Liver (tissue), 3 donors: ENCODE results near the gene POTEB3.
"Not testable (repeated sequence)": the region's sequence is repeated elsewhere in the genome, so short reads cannot be mapped to it uniquely, and the experiment has no call there.

Source experiments
- CTCF ChIP-seq: fragments of 150-350 bp; IDR thresholded peaks from 2 replicates; pipeline ENCODE4 v1.5.1; 2017; ENCODE audit warnings: improper control_type of control experiment, low read depth, low read length; ENCODE audit not compliant: missing input control
- EGR1 ChIP-seq, 2 donors: IDR thresholded peaks; 2 replicates each; pipeline ENCODE4 v1.6.1; 2016 to 2018; ENCODE audit warnings: antibody characterized with exemption in 2 of 2, low read depth in 2 of 2
- MAX ChIP-seq: IDR thresholded peaks from 2 replicates; pipeline ENCODE4 v1.6.1; 2016; ENCODE audit warnings: antibody characterized with exemption
- REST ChIP-seq: IDR thresholded peaks from 2 replicates; pipeline ENCODE4 v1.6.1; 2016; ENCODE audit warnings: antibody characterized with exemption, mild to moderate bottlenecking
- RXRA ChIP-seq, 2 donors: IDR thresholded peaks; 2 replicates each; pipeline ENCODE4 v1.6.1; 2017 to 2018; ENCODE audit warnings: antibody characterized with exemption in 2 of 2, mild to moderate bottlenecking in 1 of 2
- SP1 ChIP-seq: IDR thresholded peaks from 2 replicates; pipeline ENCODE4 v1.6.1; 2018; ENCODE audit warnings: antibody characterized with exemption, mild to moderate bottlenecking
- TAF1 ChIP-seq: conservative IDR thresholded peaks from 2 replicates; pipeline ENCODE4 v1.6.1; 2016; ENCODE audit warnings: antibody characterized with exemption, mild to moderate bottlenecking
- ZBTB33 ChIP-seq: IDR thresholded peaks from 2 replicates; pipeline ENCODE4 v1.6.1; 2016; ENCODE audit warnings: antibody characterized with exemption
- donor health status: healthy.
- donor health status: healthy.

GRCh38 chr15:21440399-21440798 lies at the start of gene POTEB3:
- TF ChIP-seq ZBTB33; CTCF; REST; EGR1 (IDR thresholded peaks at IDR 0.05; ENCODE audit: low read depth in 2 of 2); RXRA (IDR thresholded peaks at IDR 0.05); MAX; SP1; TAF1: not testable (repeated sequence)
